Fibroblast of skin of left biceps (primary cell): ENCODE data around the gene SIM1.

ENCODE experiments used
- DNase-seq, 2 experiments: peaks; one replicate each; pipeline ENCODE4 v3.0.0-alpha.2; 2013; ENCODE audit warnings: low read depth in 2 of 2

SIM1 gene

DNA sequence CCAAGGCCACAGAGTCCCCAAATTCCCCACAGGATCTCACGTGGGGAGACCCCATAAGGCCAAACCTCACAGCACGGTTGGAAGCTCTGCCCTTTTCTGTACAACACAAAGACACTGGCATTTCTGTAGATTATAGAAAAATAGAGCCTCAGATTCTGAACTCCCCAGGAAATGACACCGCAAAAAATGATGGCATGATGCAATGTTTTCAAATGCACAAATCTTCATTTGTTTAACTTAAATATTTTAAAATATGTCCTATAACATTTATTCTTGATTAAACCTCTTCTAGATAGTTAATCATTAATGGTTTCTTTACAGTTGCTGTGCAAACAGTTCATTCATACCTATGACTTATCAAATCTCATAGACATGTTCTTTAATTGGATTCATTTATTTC, 33.8 kb downstream of the SIM1 start:
- no peak for DNase-seq

GRCh38 chr6:100427452-100427851, 37.3 kb downstream of the SIM1 start:
- DNase-seq: no peak

DNA sequence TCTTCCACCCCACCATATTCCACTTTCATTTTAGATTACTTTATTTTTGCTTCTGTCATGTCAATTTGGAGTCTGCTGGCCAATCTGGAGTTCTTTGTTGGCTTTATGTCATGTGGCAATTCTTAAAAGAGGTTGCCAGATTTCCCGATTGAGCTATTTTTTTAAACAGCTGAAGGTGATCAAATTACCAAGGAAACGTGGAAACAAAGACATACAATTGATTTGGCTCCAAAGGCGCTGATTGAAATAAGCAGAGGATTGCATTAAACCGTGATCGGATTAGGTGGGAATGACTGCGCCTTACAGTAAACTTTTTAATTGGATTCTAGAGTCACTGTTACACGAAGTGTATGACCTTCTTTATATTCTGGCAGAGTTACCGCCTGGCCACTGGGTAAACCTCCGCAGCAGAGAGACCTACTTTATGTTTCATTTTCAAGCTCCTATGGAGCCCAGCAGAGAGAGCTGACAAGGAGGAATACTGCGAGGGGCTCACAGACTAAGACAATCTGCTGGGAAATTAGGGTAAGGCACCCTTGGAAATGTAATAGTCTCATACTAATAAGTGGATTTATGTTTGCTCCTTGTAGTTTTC, 37.9 kb downstream of the SIM1 start:
- no peak for DNase-seq

GRCh38 chr6:100426241-100426640, 38.5 kb downstream of the SIM1 start:
- DNase-seq: no peak

DNA sequence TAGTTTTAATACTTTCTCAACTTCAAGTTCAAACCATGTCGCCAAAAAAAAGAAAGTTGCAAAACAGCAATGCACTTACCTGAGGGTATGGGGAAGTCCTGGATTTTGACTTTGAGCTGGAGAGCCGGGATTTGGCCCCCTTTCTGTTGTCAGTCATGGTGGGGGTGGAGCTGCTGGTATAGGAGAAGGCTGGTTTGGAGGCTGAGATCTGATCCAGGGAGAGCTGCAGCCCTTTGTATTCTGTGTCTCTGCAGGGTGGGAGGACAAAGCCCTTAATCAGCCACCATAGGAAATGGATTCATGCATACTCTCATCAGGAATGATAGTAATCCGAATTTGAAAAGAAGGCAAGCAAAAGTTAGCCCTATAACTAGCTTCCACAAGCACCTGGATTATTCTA, 44.0 kb downstream of the SIM1 start:
- DNase-seq: no peak

GRCh38 chr6:100417036-100417435, 47.7 kb downstream of the SIM1 start:
- no peak for DNase-seq

GRCh38 chr6:100415768-100416167, 49.0 kb downstream of the SIM1 start:
- DNase-seq: no peak

DNA sequence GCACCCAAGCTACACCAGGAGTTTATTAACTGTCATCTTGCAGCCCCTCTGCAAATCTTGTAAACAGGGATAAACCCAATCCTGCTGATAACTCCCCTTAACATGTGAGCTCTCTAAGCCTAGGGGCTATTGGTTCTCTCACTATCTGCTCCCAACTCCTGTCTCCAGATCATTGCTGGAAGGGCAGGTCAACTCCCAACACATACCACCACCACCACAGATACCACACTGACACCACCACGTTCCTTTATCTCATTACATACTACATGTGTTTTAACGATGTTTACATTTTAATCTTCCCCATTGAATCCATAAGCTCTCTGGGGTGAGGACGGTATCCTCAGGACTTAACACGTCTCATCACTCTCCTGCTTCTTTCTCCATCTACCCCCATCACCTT, 51.8 kb downstream of the SIM1 start:
- no peak for DNase-seq

GRCh38 chr6:100404051-100404450, 60.7 kb downstream of the SIM1 start:
- no peak for DNase-seq

- no peak for DNase-seq
Observed at GRCh38 chr6:100393493-100393892, 71.2 kb downstream of the SIM1 start.

DNA sequence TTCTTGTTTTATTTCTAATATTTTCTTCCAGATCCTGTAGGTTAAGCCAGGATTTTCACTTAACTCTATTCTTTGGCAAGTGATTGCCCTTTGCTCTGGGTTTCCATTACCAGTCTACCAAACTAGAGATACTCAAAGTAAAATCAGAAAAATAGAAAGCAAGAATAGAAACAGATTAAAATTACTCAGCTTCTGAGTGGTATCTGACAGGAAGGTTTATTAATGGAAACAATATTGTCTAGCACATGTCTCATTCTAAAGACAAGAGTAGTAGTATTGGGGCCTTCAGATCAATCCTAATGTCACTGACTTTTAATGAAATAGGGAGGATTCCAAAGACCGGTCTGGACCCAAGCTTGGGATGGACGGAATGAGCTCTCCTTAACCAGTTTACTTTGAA, 72.3 kb downstream of the SIM1 start:
- no peak for DNase-seq

GRCh38 chr6:100388868-100389519, 75.7 kb downstream of the SIM1 start:
- DNase-seq: no peak

- no peak for DNase-seq
Observed at GRCh38 chr6:100382767-100383195, 81.9 kb downstream of the SIM1 start.

DNA sequence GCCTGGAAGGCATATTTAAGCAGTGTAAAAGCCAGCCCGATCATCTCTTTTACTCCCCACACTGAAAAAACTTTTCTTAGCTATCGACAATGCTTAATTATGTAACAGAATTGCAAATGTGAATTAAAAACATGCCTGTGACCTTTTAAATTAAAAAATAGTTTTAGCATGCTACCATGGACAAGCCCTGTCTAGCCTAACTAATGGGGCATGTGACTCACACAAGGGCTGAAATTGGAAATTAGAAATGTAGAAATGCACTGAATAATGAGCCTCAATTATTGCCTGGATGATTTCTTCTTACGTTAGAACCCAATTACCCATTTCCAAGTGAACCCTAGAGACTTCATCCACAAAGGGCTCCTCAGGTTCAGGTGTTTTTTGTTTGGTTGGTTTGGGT, 82.7 kb downstream of the SIM1 start:
- DNase-seq: no peak

- peak; percentile 55 to 69 for DNase-seq
Observed at GRCh38 chr6:100381111-100381510, 83.6 kb downstream of the SIM1 start.

- DNase-seq: no peak
Observed at GRCh38 chr6:100379386-100379785, 85.3 kb downstream of the SIM1 start.

- no peak for DNase-seq
Observed at GRCh38 chr6:100378576-100378975, 86.1 kb downstream of the SIM1 start.

- DNase-seq: no peak
Observed at GRCh38 chr6:100376103-100376502, 88.6 kb downstream of the SIM1 start.

DNA sequence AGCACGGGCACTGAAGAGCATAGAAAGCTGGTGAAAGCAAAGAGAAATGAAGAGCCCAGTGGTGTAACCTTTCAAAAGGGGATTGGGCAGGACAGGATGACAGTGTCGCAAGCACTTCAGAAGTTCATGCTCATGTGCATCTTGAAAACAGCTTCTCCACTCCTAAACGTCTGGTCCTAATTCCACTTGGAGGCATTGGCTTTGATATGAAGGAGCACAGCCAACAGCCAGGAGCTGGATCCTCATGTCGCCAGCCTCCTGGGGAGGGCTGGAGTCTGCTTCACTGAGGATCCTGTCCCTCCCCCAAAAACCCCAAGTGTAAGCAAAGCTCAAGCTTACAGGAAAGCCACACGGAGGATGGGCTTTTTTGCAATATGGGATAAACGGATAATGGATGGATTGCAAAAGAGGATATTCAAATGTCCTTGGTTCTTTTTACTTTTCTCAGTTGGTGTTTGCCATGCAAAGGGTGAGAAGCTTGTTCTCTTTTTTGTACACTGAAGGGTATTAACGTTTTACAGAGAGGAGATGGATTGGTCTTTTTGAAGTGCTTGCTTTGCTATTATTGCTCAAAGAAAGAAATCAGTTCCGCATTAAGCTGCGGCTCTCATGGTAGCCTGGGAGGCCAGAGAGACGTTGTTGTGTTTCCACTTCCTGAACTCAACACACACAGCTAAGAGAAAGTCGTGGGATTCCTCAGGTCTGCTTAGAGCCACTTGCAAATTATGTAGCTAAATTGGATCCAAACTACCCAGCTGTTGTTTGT, 92.2 kb downstream of the SIM1 start:
- no peak for DNase-seq

DNA sequence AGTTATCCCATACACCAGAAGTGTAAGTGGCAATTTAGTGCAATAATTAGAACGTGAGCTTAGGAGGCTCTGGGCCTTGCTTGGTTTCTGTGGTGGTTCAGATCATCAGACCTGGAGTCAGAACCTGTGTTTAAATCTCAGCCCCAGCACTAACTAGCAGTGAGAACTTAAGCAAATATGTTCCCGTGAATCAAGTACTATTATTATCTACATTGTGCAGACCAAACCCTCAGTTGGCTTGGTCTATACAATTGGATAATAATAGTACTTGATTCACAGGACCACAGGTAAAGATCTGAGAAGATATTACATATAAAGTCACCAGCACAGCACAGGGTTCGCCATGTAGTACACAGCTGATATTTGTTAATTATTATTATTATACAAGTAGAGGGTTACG, 93.1 kb downstream of the SIM1 start:
- no peak for DNase-seq

- DNase-seq: no peak
Observed at GRCh38 chr6:100370265-100370664, 94.5 kb downstream of the SIM1 start.

GRCh38 chr6:100366419-100366818, 98.3 kb downstream of the SIM1 start:
- DNase-seq: no peak

DNA sequence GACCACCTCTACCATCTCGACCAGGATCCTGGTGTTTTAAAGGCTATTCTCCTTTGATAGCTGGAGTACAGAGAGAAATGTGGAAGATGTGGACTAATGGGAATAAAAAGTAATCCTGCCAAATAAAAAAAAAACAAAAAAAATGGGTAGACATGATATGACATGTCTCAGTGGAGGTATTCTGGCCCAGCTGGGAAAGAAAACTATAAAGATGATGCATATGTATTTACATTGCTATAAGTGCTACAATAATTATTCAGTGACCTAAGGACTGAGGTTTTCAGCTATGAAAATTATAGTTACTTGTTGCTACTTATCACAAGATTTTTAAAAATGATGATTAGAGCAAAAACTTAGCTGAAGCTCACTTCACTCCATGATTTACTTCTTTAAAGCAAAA, 101.1 kb downstream of the SIM1 start:
- no peak for DNase-seq
